Caki2 (cell line): ENCODE measurements around the gene PIGM. TPM values are rescaled to one million over a fixed set of nuclear protein-coding genes. Genes with fewer than 3 reads are reported as not detected.

Experiments used
- DNase-seq: peaks from one replicate; pipeline ENCODE4 v3.0.0-alpha.2; 2015; ENCODE audit warnings: low read depth
- in situ Hi-C: cut with HindIII; loops from 2 replicates; pipeline ENCODE4 v1.10.0; 2016; ENCODE audit warnings: low sequenced_read_pairs, low pct_unique_long_range_greater_than_20kb, mixed read lengths
- total RNA-seq: library from RNA; depleted of rRNA; stranded (reverse); fragments of >200 nt; shearing (Covaris generic); gene quantifications from 2 replicates; pipeline ENCODE4 v1.2.3, GENCODE V29; 2014; ENCODE audit warnings: low replicate concordance; rRNA removed

PIGM gene
- total RNA-seq, 1 experiment from 2014 or later: 1.9 TPM

- no peak for DNase-seq
- in situ Hi-C loops: no loop called here
Measured at GRCh38 chr1:159977364-159978106, 54.3 kb downstream of the PIGM start.

Other genes with a start within 250 kb of the PIGM start
- gene FCRL6, start 229.6 kb downstream of the PIGM start, total RNA-seq: not detected in 2 replicates
- not detected in 2 replicates for gene SLAMF8, start 205.1 kb downstream of the PIGM start, total RNA-seq
- gene VSIG8, start 169.3 kb downstream of the PIGM start, total RNA-seq: 0.57 TPM in 1 of 2 replicates, not detected in the other
- not detected in 2 replicates for gene CFAP45, start 131.8 kb downstream of the PIGM start, total RNA-seq
- gene TAGLN2, start 106.5 kb downstream of the PIGM start, total RNA-seq: 669 and 758 TPM in 2 replicates
- gene IGSF9, start 86.4 kb downstream of the PIGM start, total RNA-seq: 0.03 TPM in 1 of 2 replicates, not detected in the other
- gene SLAMF9, start 77.8 kb downstream of the PIGM start, total RNA-seq: not detected in 2 replicates
- gene KCNJ10, start 38.2 kb upstream of the PIGM start, total RNA-seq: not detected in 2 replicates
- gene KCNJ9, start 49.5 kb upstream of the PIGM start, total RNA-seq: not detected in 2 replicates
- gene IGSF8, start 66.6 kb upstream of the PIGM start, total RNA-seq: 52.6 and 56.2 TPM in 2 replicates
- gene ATP1A2, start 83.8 kb upstream of the PIGM start, total RNA-seq: not detected in 2 replicates
- gene ATP1A4, start 119.6 kb upstream of the PIGM start, total RNA-seq: not detected in 2 replicates
- gene CASQ1, start 158.6 kb upstream of the PIGM start, total RNA-seq: not detected in 2 replicates
- gene PEA15, start 173.4 kb upstream of the PIGM start, total RNA-seq: 97.4 and 114 TPM in 2 replicates
- 14.9 and 21.2 TPM in 2 replicates for gene DCAF8, start 230.6 kb upstream of the PIGM start, total RNA-seq